HEK293 (cell line): ENCODE measurements around the gene AFDN.

Experiments
- CTCF ChIA-PET: fragments of 350-600 bp; formaldehyde crosslinking; extraction: SDS; loops from one replicate; lab custom pipeline; 2021; ENCODE audit warnings: antibody characterized with exemption; lab: Yijun Ruan, JAX
- POLR2A ChIA-PET: fragments of 300-600 bp; formaldehyde crosslinking; extraction: SDS; loops from one replicate; lab custom pipeline; 2020; ENCODE audit warnings: antibody characterized with exemption, inconsistent platforms; lab: Yijun Ruan, JAX
- H3K27ac ChIP-seq: fragments of 200-500 bp; sonication (Bioruptor generic); 2 replicates; pipeline ENCODE4 v1.5.1; 2014; ENCODE audit warnings: low read depth, low read length, control low read depth, inconsistent platforms; ENCODE audit errors: extremely low read depth
- H3K36me3 ChIP-seq, 2 experiments: fragments of 200-500 bp in 1 of 2; sonication (Bioruptor generic) in 1 of 2; 1 replicate in 1 of 2; 2 replicates in 1 of 2; pipeline ENCODE4 v1.5.1; 2014 to 2017; ENCODE audit warnings: inconsistent platforms in 2 of 2, low read length in 2 of 2; ENCODE audit not compliant: control insufficient read depth in 2 of 2, insufficient read depth in 1 of 2
- H3K4me1 ChIP-seq: fragments of 200-500 bp; sonication (Bioruptor generic); 2 replicates; pipeline ENCODE4 v1.5.1; 2014; ENCODE audit warnings: mild to moderate bottlenecking, low read length, inconsistent platforms; ENCODE audit not compliant: control insufficient read depth, insufficient read depth
- H3K4me3 ChIP-seq: 2 replicates; pipeline ENCODE4 v1.5.1; 2011; ENCODE audit warnings: low read depth, mild to moderate bottlenecking, control low read depth, low read length, moderate library complexity
- H3K9me3 ChIP-seq: fragments of 200-500 bp; sonication (Bioruptor generic); 2 replicates; pipeline ENCODE4 v1.5.1; 2014; ENCODE audit warnings: low read depth, low read length, inconsistent platforms; ENCODE audit not compliant: control insufficient read depth, insufficient read depth
- BCL11A ChIP-seq: fragments of 450-650 bp; formaldehyde crosslinking; IDR thresholded peaks from 2 replicates; pipeline ENCODE4 v1.5.1; 2016; ENCODE audit warnings: low read depth, missing biosample characterization, missing genetic modification characterization
- GLIS2 ChIP-seq: fragments of 450-650 bp; formaldehyde crosslinking; IDR thresholded peaks from 2 replicates; pipeline ENCODE4 v1.5.1; 2016; ENCODE audit warnings: missing biosample characterization, missing genetic modification characterization
- HOXA7 ChIP-seq: sonication (generic); formaldehyde crosslinking; IDR thresholded peaks from 2 replicates; pipeline ENCODE4 v1.8.1; 2022; ENCODE audit warnings: missing genetic modification reagents, borderline replicate concordance
- KLF7 ChIP-seq: fragments of 450-650 bp; formaldehyde crosslinking; IDR thresholded peaks from 2 replicates; pipeline ENCODE4 v1.5.1; 2016; ENCODE audit warnings: missing biosample characterization, missing genetic modification characterization, borderline replicate concordance
- SCRT2 ChIP-seq: fragments of 450-650 bp; formaldehyde crosslinking; IDR thresholded peaks from 2 replicates; pipeline ENCODE4 v1.5.1; 2016; ENCODE audit warnings: missing biosample characterization, missing genetic modification characterization
- YY1 ChIP-seq: fragments of 450-650 bp; formaldehyde crosslinking; IDR thresholded peaks from 2 replicates; pipeline ENCODE4 v1.5.1; 2018; ENCODE audit warnings: missing biosample characterization, missing genetic modification characterization
- ZBTB1 ChIP-seq: fragments of 450-650 bp; formaldehyde crosslinking; IDR thresholded peaks from 2 replicates; pipeline ENCODE4 v1.5.1; 2016; ENCODE audit warnings: missing biosample characterization, missing genetic modification characterization
- ZBTB26 ChIP-seq: fragments of 450-650 bp; formaldehyde crosslinking; optimal IDR thresholded peaks from 2 replicates; pipeline ENCODE3; 2016; ENCODE audit warnings: missing biosample characterization, mild to moderate bottlenecking, missing genetic modification characterization
- ZBTB49 ChIP-seq: fragments of 450-650 bp; formaldehyde crosslinking; IDR thresholded peaks from 2 replicates; pipeline ENCODE4 v1.5.1; 2016; ENCODE audit warnings: missing biosample characterization, missing genetic modification characterization, low read depth
- ZEB2 ChIP-seq: fragments of 450-650 bp; formaldehyde crosslinking; IDR thresholded peaks from 2 replicates; pipeline ENCODE4 v1.5.1; 2016; ENCODE audit warnings: missing biosample characterization, missing genetic modification characterization
- ZNF169 ChIP-seq: fragments of 450-650 bp; formaldehyde crosslinking; IDR thresholded peaks from 2 replicates; pipeline ENCODE4 v1.5.1; 2016; ENCODE audit warnings: missing biosample characterization, missing genetic modification characterization
- ZNF211 ChIP-seq: fragments of 450-650 bp; formaldehyde crosslinking; IDR thresholded peaks from 2 replicates; pipeline ENCODE4 v1.5.1; 2016; ENCODE audit warnings: low read depth, missing biosample characterization, missing genetic modification characterization
- ZNF341 ChIP-seq: fragments of 450-650 bp; formaldehyde crosslinking; IDR thresholded peaks from 2 replicates; pipeline ENCODE4; 2016; ENCODE audit warnings: low read depth, missing biosample characterization, missing genetic modification characterization
- ZNF366 ChIP-seq: fragments of 450-650 bp; formaldehyde crosslinking; conservative IDR thresholded peaks from 2 replicates; pipeline ENCODE4 v1.5.1; 2016; ENCODE audit warnings: missing biosample characterization, missing genetic modification characterization
- ZNF426 ChIP-seq: fragments of 450-650 bp; formaldehyde crosslinking; IDR thresholded peaks from 2 replicates; pipeline ENCODE4 v1.5.1; 2017; ENCODE audit warnings: missing biosample characterization, missing genetic modification characterization, mild to moderate bottlenecking, inconsistent platforms, moderate library complexity
- ZNF449 ChIP-seq: fragments of 450-650 bp; formaldehyde crosslinking; IDR thresholded peaks from 2 replicates; pipeline ENCODE4 v1.5.1; 2017; ENCODE audit warnings: missing biosample characterization, mild to moderate bottlenecking, missing genetic modification characterization, moderate library complexity
- ZNF501 ChIP-seq: fragments of 450-650 bp; formaldehyde crosslinking; IDR thresholded peaks from 2 replicates; pipeline ENCODE4 v1.5.1; 2016; ENCODE audit warnings: missing biosample characterization, missing genetic modification characterization
- ZNF530 ChIP-seq: fragments of 450-650 bp; formaldehyde crosslinking; IDR thresholded peaks from 2 replicates; pipeline ENCODE4 v1.5.1; 2016; ENCODE audit warnings: low read depth, missing biosample characterization, missing genetic modification characterization
- ZNF558 ChIP-seq: fragments of 450-650 bp; formaldehyde crosslinking; IDR thresholded peaks from 2 replicates; pipeline ENCODE4 v1.5.1; 2016; ENCODE audit warnings: missing biosample characterization, missing genetic modification characterization
- ZNF561 ChIP-seq: fragments of 450-650 bp; IDR thresholded peaks from 2 replicates; pipeline ENCODE4 v1.5.1; 2018; ENCODE audit warnings: missing biosample characterization, missing genetic modification characterization, borderline replicate concordance
- ZNF571 ChIP-seq: fragments of 450-650 bp; formaldehyde crosslinking; IDR thresholded peaks from 2 replicates; pipeline ENCODE4 v1.5.0; 2017; ENCODE audit warnings: missing biosample characterization, missing genetic modification characterization
- ZNF670 ChIP-seq: fragments of 450-650 bp; formaldehyde crosslinking; IDR thresholded peaks from 2 replicates; pipeline ENCODE4 v1.5.1; 2016; ENCODE audit warnings: missing biosample characterization, missing genetic modification characterization, low read depth
- ZNF837 ChIP-seq: fragments of 450-650 bp; formaldehyde crosslinking; IDR thresholded peaks from 2 replicates; pipeline ENCODE4 v1.5.1; 2016; ENCODE audit warnings: missing biosample characterization, missing genetic modification characterization
- TF ChIP-seq, protein P1 (sequence below): fragments of 450-650 bp; formaldehyde crosslinking; IDR thresholded peaks from 2 replicates; pipeline ENCODE4 v1.5.1; 2017; ENCODE audit warnings: missing biosample characterization, missing genetic modification characterization

The AFDN gene

GRCh38 chr6:167779129-167779992 lies 47.4 kb upstream of the AFDN start:
- Histone ChIP-seq H3K4me3 (no peak overlapping the region), H3K4me1 (no peaks in the 10 kb centered on the region), H3K36me3 (no peaks in the 10 kb centered on the region), H3K9me3 (no peaks in the 10 kb centered on the region), H3K27ac (no peak overlapping the region)
- TF ChIP-seq ZBTB1 (tag by site-specific recombination) (no peak), ZBTB49 (tag by site-specific recombination) (no peak), ZEB2 (tag by site-specific recombination) (no peak), ZNF169 (tag by site-specific recombination) (no peak), SCRT2 (tag by site-specific recombination) (no peak), BCL11A (no peak)
- ChIA-PET POLR2A (no interaction called here), CTCF (no interaction called here)

DNA sequence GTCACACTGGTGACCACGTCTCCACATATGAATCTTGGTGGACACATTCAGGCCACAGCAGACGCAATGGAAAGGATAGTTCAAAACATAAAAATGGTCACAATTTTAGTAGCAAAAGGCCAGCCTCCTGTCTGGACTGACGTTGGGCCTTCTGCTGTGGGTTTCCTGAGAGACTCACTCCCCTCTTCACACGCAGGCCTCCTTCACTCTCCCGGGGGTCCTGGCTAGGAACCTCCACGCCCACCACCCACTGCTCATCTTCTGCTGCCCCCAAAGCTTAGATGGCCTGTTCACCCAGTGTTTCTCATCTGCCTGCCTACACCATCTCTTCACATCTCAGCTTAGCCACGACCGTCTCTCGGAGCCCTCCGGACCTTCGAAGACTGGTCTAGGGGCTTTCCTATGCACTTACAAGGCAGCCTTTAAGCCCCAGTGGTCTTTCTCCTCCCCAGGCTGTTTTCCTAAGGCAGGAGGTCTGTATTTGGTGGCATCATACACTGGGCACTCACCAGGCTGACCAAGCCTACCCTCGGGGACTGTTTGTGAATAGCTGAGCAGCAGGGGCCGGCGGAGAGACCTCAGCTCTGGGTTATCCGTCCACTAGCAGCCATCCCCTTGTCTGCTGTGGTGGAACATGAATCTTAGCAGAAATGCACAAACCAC lies 46.6 kb upstream of the AFDN start:
- Histone ChIP-seq H3K4me3 (no peak overlapping the region), H3K27ac (no peak overlapping the region), H3K4me1 (no peaks in the 10 kb centered on the region), H3K9me3 (no peaks in the 10 kb centered on the region), H3K36me3 (no peaks in the 10 kb centered on the region)
- CTCF ChIA-PET = no interaction called here
- TF ChIP-seq ZNF530 = no peak
- TF ChIP-seq HOXA7 (CRISPR knock-in tag) = no peak
- TF ChIP-seq YY1 (tag by site-specific recombination) = no peak
- no peak for TF ChIP-seq ZNF558 (tag by site-specific recombination)
- no peak for TF ChIP-seq ZNF449 (tag by site-specific recombination)
- TF ChIP-seq GLIS2 (tag by site-specific recombination) = no peak
- no peak for TF ChIP-seq ZNF670
- no peak for TF ChIP-seq ZNF341
- TF ChIP-seq, protein P1, sequence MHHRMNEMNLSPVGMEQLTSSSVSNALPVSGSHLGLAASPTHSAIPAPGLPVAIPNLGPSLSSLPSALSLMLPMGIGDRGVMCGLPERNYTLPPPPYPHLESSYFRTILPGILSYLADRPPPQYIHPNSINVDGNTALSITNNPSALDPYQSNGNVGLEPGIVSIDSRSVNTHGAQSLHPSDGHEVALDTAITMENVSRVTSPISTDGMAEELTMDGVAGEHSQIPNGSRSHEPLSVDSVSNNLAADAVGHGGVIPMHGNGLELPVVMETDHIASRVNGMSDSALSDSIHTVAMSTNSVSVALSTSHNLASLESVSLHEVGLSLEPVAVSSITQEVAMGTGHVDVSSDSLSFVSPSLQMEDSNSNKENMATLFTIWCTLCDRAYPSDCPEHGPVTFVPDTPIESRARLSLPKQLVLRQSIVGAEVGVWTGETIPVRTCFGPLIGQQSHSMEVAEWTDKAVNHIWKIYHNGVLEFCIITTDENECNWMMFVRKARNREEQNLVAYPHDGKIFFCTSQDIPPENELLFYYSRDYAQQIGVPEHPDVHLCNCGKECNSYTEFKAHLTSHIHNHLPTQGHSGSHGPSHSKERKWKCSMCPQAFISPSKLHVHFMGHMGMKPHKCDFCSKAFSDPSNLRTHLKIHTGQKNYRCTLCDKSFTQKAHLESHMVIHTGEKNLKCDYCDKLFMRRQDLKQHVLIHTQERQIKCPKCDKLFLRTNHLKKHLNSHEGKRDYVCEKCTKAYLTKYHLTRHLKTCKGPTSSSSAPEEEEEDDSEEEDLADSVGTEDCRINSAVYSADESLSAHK = no peak
- TF ChIP-seq ZNF501 (tag by site-specific recombination) = no peak
- TF ChIP-seq ZNF571 (tag by site-specific recombination) = no peak
- no peak for TF ChIP-seq ZEB2 (tag by site-specific recombination)
- TF ChIP-seq ZNF211 (tag by site-specific recombination) = no peak
- no peak for TF ChIP-seq ZBTB26 (tag by site-specific recombination)
- TF ChIP-seq ZNF837 = no peak
- no peak for TF ChIP-seq ZNF561
- TF ChIP-seq ZNF366 (tag by site-specific recombination) = no peak
- no peak for TF ChIP-seq ZNF426 (tag by site-specific recombination)
- no peak for TF ChIP-seq KLF7 (tag by site-specific recombination)
- POLR2A ChIA-PET = no interaction called here
